GM18861 (cell line): ENCODE data around the gene DUSP16.

Experiments
- ATAC-seq: cut with Tn5 transposase; IDR thresholded peaks from one replicate; pipeline ENCODE4 v1.9.1; 2021; ENCODE audit not compliant: unreplicated experiment

DUSP16 gene

DNA sequence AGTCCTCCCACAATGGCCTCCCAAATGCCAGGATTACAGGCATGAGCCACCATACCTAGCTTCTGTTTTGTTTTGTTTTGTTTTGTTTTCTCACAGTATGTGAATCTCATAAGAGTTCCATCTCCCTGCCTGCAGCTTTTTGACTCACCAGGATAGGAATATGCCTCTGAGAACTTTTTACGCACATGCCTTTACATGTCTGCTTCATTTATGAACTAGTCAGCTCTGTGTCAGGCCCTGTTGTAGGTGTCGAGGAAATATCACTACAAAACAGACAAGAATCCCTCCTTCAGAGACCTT is 116.8 kb downstream of the DUSP16 start:
- ATAC-seq, result no peak

- no peak for ATAC-seq
Measured at GRCh38 chr12:12445165-12445881, 117.3 kb downstream of the DUSP16 start.

DNA sequence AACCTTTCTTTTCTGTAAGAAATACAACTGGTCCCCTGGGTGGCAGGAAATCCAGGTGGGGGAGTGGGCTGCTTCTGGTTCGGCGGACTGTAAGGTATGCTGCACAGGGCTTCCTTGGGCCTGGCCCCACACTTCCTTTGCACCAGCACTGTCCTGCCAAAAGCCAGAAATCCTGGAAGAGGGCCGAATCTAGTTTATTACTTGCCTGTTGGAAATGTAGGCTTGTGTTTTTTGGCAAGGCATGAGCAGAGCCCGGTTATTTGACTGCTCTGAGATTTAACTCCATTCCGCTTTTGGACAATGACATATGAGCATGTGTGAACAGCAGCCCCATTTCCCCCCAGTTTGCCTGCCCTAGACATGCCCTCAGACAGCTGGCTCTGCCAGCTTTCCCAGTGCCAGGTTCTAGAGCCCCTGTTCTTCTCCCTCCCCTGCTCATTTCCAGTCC is 119.2 kb downstream of the DUSP16 start:
- no peak for ATAC-seq

- no peak for ATAC-seq
Measured at GRCh38 chr12:12442548-12443071, 120.1 kb downstream of the DUSP16 start.

- ATAC-seq, result no peak
Measured at GRCh38 chr12:12441843-12442461, 120.7 kb downstream of the DUSP16 start.

DNA sequence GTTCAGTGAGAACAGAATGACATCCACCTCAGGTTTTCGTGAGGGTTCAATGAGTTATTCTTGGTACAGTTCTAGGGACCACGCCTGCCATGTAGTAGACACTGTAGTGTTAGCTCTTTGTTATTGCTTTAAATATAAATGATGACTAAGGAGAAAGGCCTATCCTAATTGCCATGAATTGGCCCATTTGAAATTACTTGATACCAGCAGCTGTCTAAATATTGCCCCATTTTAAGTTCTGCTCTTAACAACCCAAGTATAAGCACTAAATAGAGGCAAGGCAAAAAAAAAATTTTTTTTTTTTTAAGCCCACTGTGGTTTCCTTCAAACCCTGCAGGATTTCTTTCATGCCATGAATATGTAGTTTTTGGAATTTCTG is 121.2 kb downstream of the DUSP16 start:
- no peak for ATAC-seq

GRCh38 chr12:12440784-12441428 is 121.8 kb downstream of the DUSP16 start:
- no peak for ATAC-seq

GRCh38 chr12:12439636-12440035 is 123.0 kb downstream of the DUSP16 start:
- ATAC-seq, result no peak

GRCh38 chr12:12436831-12437345 is 125.8 kb downstream of the DUSP16 start:
- no peak for ATAC-seq

- no peak for ATAC-seq
Measured at GRCh38 chr12:12433203-12433731, 129.4 kb downstream of the DUSP16 start.

- ATAC-seq, result no peak
Measured at GRCh38 chr12:12432364-12432763, 130.3 kb downstream of the DUSP16 start.

- ATAC-seq, result no peak
Measured at GRCh38 chr12:12428961-12429657, 133.6 kb downstream of the DUSP16 start.

DNA sequence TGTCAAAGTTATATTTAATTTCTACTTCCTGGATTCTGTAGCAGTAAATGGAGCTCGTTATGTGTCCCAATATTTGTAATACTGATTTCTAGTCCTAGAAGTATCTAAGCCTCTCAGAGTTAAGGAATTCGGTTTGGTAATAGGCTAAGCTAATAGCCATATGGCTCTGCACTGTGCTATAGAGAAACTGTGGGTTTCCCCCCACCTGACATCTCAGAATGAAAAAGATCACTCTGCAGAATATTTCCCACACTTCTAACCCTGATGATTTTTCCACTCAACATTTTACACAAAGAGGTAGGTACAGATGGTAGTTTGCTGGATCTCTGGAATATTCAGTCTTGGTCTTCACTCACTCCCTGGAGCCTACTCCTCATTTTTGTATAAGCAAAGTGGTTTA is 134.6 kb downstream of the DUSP16 start:
- no peak for ATAC-seq

- ATAC-seq, result no peak
Measured at GRCh38 chr12:12427568-12427967, 135.1 kb downstream of the DUSP16 start.

- no peak for ATAC-seq
Measured at GRCh38 chr12:12425616-12426015, 137.0 kb downstream of the DUSP16 start.

DNA sequence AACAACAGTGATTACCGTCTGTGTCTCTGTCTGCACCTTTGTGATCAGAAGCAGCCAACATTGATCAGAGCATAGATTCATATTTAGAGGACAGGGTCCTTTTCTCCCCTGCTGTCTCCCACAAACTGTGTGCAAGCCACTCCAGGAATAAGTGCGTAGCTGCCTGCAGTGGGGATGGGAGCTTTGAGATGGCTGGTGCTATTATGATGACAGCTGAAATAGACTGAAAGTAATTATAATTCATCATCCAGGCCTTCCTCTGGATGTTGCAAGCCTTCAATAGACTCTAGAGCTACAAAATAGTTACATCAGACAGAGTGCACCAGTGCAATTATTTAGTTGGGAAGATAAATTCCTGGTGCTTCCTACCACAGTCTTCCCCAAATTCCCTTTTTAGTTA is 137.7 kb downstream of the DUSP16 start:
- ATAC-seq, result no peak
